ENCODE measurements around the gene DNAH11.

DNA sequence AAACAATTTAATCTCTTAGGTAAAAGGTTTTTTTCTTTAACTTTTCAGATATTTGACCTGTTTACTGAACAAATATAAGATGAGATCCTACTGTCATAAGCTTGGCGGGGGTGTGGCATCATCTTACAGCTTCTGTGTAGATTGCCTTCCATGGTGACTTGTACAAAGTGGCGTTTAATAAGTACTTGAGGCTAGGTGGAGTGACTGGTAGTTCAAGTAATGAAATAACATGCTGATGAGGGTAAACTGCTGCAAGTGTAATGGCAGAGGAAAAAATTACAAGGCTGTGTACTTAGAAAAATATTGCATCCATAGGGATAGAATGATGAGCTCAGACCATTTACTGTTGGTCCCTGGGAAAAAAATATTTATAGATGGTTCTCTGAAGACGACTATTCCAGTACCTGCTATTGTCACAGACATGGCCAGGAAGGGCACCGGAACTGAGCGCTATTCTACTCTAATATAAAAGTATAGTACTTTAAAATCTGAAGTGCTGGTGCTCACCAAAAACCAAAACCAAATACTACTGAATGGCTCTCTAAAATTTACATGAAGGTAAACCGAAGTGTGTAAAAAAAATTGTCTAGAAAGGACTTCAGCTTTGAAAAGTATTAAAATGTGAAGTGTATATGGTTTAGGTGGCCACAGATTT is 42.4 kb downstream of the DNAH11 start:
- no peak for TF ChIP-seq REST (IDR thresholded peaks at IDR 0.05; ENCODE audit: insufficient read depth in 1 of 2, low read depth in 2 of 2, low read length in 1 of 2)
- TF ChIP-seq, protein P1, sequence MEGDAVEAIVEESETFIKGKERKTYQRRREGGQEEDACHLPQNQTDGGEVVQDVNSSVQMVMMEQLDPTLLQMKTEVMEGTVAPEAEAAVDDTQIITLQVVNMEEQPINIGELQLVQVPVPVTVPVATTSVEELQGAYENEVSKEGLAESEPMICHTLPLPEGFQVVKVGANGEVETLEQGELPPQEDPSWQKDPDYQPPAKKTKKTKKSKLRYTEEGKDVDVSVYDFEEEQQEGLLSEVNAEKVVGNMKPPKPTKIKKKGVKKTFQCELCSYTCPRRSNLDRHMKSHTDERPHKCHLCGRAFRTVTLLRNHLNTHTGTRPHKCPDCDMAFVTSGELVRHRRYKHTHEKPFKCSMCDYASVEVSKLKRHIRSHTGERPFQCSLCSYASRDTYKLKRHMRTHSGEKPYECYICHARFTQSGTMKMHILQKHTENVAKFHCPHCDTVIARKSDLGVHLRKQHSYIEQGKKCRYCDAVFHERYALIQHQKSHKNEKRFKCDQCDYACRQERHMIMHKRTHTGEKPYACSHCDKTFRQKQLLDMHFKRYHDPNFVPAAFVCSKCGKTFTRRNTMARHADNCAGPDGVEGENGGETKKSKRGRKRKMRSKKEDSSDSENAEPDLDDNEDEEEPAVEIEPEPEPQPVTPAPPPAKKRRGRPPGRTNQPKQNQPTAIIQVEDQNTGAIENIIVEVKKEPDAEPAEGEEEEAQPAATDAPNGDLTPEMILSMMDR (IDR thresholded peaks at IDR 0.05): no peak
- no peak for TF ChIP-seq POLR2AphosphoS5 (IDR thresholded peaks at IDR 0.05; ENCODE audit: low read depth, low read length)

All from Panc1 (cell line).